GM12891 (cell line): ENCODE results near the gene REXO5.

Experiments
- POLR2A ChIP-seq: IDR thresholded peaks from 2 replicates; pipeline ENCODE4 v1.6.1; 2011; ENCODE audit warnings: low read depth, low read length, control low read depth
- POLR2AphosphoS5 ChIP-seq: IDR thresholded peaks from 2 replicates; pipeline ENCODE4 v1.6.1; 2011; ENCODE audit warnings: low read depth, low read length, control low read depth

- TF ChIP-seq POLR2A (no peak), POLR2AphosphoS5 (no peak)
Observed at GRCh38 chr16:20781697-20782096, 24.6 kb upstream of the REXO5 start.
